Natural killer cell treated with Interleukin-12 subunit alpha and Interleukin-12 subunit beta and Interleukin-15 and Interleukin-18, amount 100 ng/mL, for 72 hours (primary cell): Measurements from ENCODE around the gene PMAIP1. TPM values are rescaled to one million over a fixed set of nuclear protein-coding genes. Genes with fewer than 3 reads are reported as not detected.

Experiments
- ATAC-seq, 2 donors: fragments of 150-1000 bp; cut with Tn5 transposase in 1 of 2; sonication (Bioruptor Pico), chemical (Tn5 transposase) in 1 of 2; 2 replicates each; pipeline ENCODE4 v1.10.0; 2021
- DNase-seq: peaks from one replicate; pipeline ENCODE4 v3.0.0; 2022; ENCODE audit warnings: low spot score
- H3K27ac Mint-ChIP-seq, 2 donors: 1 replicate in 1 of 2; 2 replicates in 1 of 2; pipeline ENCODE4 v1.8.0; 2022; ENCODE audit warnings: mixed read lengths in 2 of 2, mild to moderate bottlenecking in 1 of 2, moderate library complexity in 1 of 2
- H3K27me3 Mint-ChIP-seq, 2 donors: 1 replicate in 1 of 2; 2 replicates in 1 of 2; pipeline ENCODE4 v1.8.0; 2022; ENCODE audit warnings: mixed read lengths in 2 of 2
- H3K36me3 Mint-ChIP-seq: one replicate; pipeline ENCODE4 v1.8.0; 2022; ENCODE audit warnings: mixed read lengths
- H3K4me1 Mint-ChIP-seq, 2 donors: 1 replicate in 1 of 2; 2 replicates in 1 of 2; pipeline ENCODE4 v1.8.0; 2022; ENCODE audit warnings: low read depth in 2 of 2, mixed read lengths in 2 of 2, mild to moderate bottlenecking in 1 of 2
- H3K4me3 Mint-ChIP-seq: one replicate; pipeline ENCODE4 v1.8.0; 2022; ENCODE audit warnings: mixed read lengths
- H3K9me3 Mint-ChIP-seq: 2 replicates; pipeline ENCODE4 v1.8.0; 2022; ENCODE audit warnings: mixed read lengths
- total RNA-seq, 2 donors: library from RNA; stranded (reverse); gene quantifications; one replicate each; pipeline ENCODE4 v1.2.3, GENCODE V29; 2022

The PMAIP1 gene
- total RNA-seq, 2 donors from 2014 or later = 48.8 to 76.0 TPM

- Mint-ChIP-seq H3K9me3 (no peaks in the 10 kb centered on the region), H3K27ac (peak overlapping the region in 1 of 2 donors; percentile 92), H3K27me3 (no peaks in the 10 kb centered on the region), H3K36me3 (peaks cover 23% of the 10 kb centered on the region), H3K4me3 (peak overlapping the region; percentile 91), H3K4me1 (peaks cover 31 to 42% of the 10 kb centered on the region in 2 donors)
- ATAC-seq = no peak
- DNase-seq = no peak
These were observed 1.7 kb upstream of the PMAIP1 start for GRCh38 chr18:59898093-59898492.

GRCh38 chr18:59898609-59899297 is 1.0 kb upstream of the PMAIP1 start:
- peaks cover 26% of the 10 kb centered on the region for H3K36me3 Mint-ChIP-seq
- DNase-seq = no peak
- H3K27ac Mint-ChIP-seq = peak overlapping the region; percentile 92 to 97
- peak overlapping the region; percentile 91 for H3K4me3 Mint-ChIP-seq
- peaks cover 34 to 45% of the 10 kb centered on the region in 2 donors for H3K4me1 Mint-ChIP-seq
- no peaks in the 10 kb centered on the region for H3K27me3 Mint-ChIP-seq
- ATAC-seq = peak; percentile 11 to 24
- H3K9me3 Mint-ChIP-seq = no peaks in the 10 kb centered on the region

- no peaks in the 10 kb centered on the region for H3K9me3 Mint-ChIP-seq
- peak overlapping the region; percentile 92 to 97 for H3K27ac Mint-ChIP-seq
- no peaks in the 10 kb centered on the region for H3K27me3 Mint-ChIP-seq
- peaks cover 43 to 61% of the 10 kb centered on the region in 2 donors for H3K4me1 Mint-ChIP-seq
- DNase-seq = peak; percentile 66
- H3K36me3 Mint-ChIP-seq = peaks cover 37% of the 10 kb centered on the region
- ATAC-seq = peak; percentile 57 to 65
- peak overlapping the region; percentile 91 for H3K4me3 Mint-ChIP-seq
These were observed 679 bp downstream of the PMAIP1 start for GRCh38 chr18:59900222-59901128.

GRCh38 chr18:59902131-59902992 is 2.6 kb downstream of the PMAIP1 start:
- Mint-ChIP-seq H3K9me3 (no peaks in the 10 kb centered on the region), H3K27me3 (no peaks in the 10 kb centered on the region), H3K27ac (peak overlapping the region; percentile 92 to 97), H3K4me3 (peak overlapping the region; percentile 91), H3K4me1 (peaks cover 57 to 79% of the 10 kb centered on the region in 2 donors), H3K36me3 (peaks cover 37% of the 10 kb centered on the region)
- ATAC-seq = no peak
- DNase-seq = no peak

- Mint-ChIP-seq H3K36me3 (peaks cover 37% of the 10 kb centered on the region), H3K9me3 (no peaks in the 10 kb centered on the region), H3K27me3 (no peaks in the 10 kb centered on the region), H3K4me3 (peak overlapping the region; percentile 91), H3K27ac (peak overlapping the region; percentile 92 to 97), H3K4me1 (peaks cover 56 to 74% of the 10 kb centered on the region in 2 donors)
- DNase-seq (no peak), ATAC-seq (no peak)
These were observed 3.3 kb downstream of the PMAIP1 start for GRCh38 chr18:59902993-59903610.

GRCh38 chr18:59904011-59904601 is 4.3 kb downstream of the PMAIP1 start:
- H3K27ac Mint-ChIP-seq = peak overlapping the region; percentile 83 to 89
- peak overlapping the region; percentile 84 for H3K4me3 Mint-ChIP-seq
- H3K27me3 Mint-ChIP-seq = no peaks in the 10 kb centered on the region
- ATAC-seq (no peak), DNase-seq (no peak)
- no peaks in the 10 kb centered on the region for H3K9me3 Mint-ChIP-seq
- H3K4me1 Mint-ChIP-seq = peaks cover 60 to 73% of the 10 kb centered on the region in 2 donors
- peaks cover 37% of the 10 kb centered on the region for H3K36me3 Mint-ChIP-seq

GRCh38 chr18:59905686-59906091 is 5.9 kb downstream of the PMAIP1 start:
- Mint-ChIP-seq H3K36me3 (peaks cover 36% of the 10 kb centered on the region), H3K27ac (peak overlapping the region; percentile 83 to 89), H3K4me3 (peak overlapping the region; percentile 34), H3K9me3 (no peaks in the 10 kb centered on the region), H3K27me3 (no peaks in the 10 kb centered on the region), H3K4me1 (peaks cover 57 to 68% of the 10 kb centered on the region in 2 donors)
- ATAC-seq (no peak), DNase-seq (no peak)

- Mint-ChIP-seq H3K27me3 (no peaks in the 10 kb centered on the region), H3K4me3 (peak overlapping the region; percentile 40), H3K9me3 (no peaks in the 10 kb centered on the region), H3K36me3 (peaks cover 31% of the 10 kb centered on the region), H3K27ac (peak overlapping the region; percentile 83 to 89), H3K4me1 (peaks cover 53 to 64% of the 10 kb centered on the region in 2 donors)
- DNase-seq (no peak), ATAC-seq (no peak)
These were observed 6.4 kb downstream of the PMAIP1 start for GRCh38 chr18:59906203-59906602.

GRCh38 chr18:59907172-59907571 is 7.4 kb downstream of the PMAIP1 start:
- DNase-seq (no peak), ATAC-seq (no peak)
- H3K27ac Mint-ChIP-seq = peak overlapping the region; percentile 83 to 89
- peak overlapping the region; percentile 40 for H3K4me3 Mint-ChIP-seq
- H3K9me3 Mint-ChIP-seq = no peaks in the 10 kb centered on the region
- H3K4me1 Mint-ChIP-seq = peaks cover 55 to 56% of the 10 kb centered on the region in 2 donors
- peaks cover 24% of the 10 kb centered on the region for H3K36me3 Mint-ChIP-seq
- peaks cover 0 to 4% of the 10 kb centered on the region in 2 donors for H3K27me3 Mint-ChIP-seq

- peaks cover 50 to 51% of the 10 kb centered on the region in 2 donors for H3K4me1 Mint-ChIP-seq
- no peak for DNase-seq
- ATAC-seq = no peak
- peaks cover 19% of the 10 kb centered on the region for H3K36me3 Mint-ChIP-seq
- H3K27ac Mint-ChIP-seq = peak overlapping the region; percentile 83 to 89
- peak overlapping the region; percentile 40 for H3K4me3 Mint-ChIP-seq
- peaks cover 0 to 4% of the 10 kb centered on the region in 2 donors for H3K27me3 Mint-ChIP-seq
- H3K9me3 Mint-ChIP-seq = no peaks in the 10 kb centered on the region
These were observed 7.9 kb downstream of the PMAIP1 start for GRCh38 chr18:59907660-59908059.

GRCh38 chr18:59908799-59909198 is 9.0 kb downstream of the PMAIP1 start:
- ATAC-seq = no peak

GRCh38 chr18:59909289-59910036 is 9.7 kb downstream of the PMAIP1 start:
- peak overlapping the region; percentile 53 to 60 for H3K27ac Mint-ChIP-seq

More at GRCh38 chr18:59908799-59909198, 9.0 kb downstream of the PMAIP1 start:
- peak overlapping the region; percentile 53 to 60 for H3K27ac Mint-ChIP-seq
- H3K4me3 Mint-ChIP-seq = peak overlapping the region; percentile 40
- H3K27me3 Mint-ChIP-seq = peaks cover 0 to 4% of the 10 kb centered on the region in 2 donors
- peaks cover 43% of the 10 kb centered on the region in 2 donors for H3K4me1 Mint-ChIP-seq
- H3K9me3 Mint-ChIP-seq = no peaks in the 10 kb centered on the region
- no peak for DNase-seq
- H3K36me3 Mint-ChIP-seq = peaks cover 11% of the 10 kb centered on the region

More at GRCh38 chr18:59909289-59910036, 9.7 kb downstream of the PMAIP1 start:
- Mint-ChIP-seq H3K4me1 (peaks cover 37 to 39% of the 10 kb centered on the region in 2 donors), H3K27me3 (peaks cover 0 to 4% of the 10 kb centered on the region in 2 donors), H3K36me3 (peaks cover 6% of the 10 kb centered on the region), H3K4me3 (peak overlapping the region; percentile 40), H3K9me3 (no peaks in the 10 kb centered on the region)
- ATAC-seq (no peak), DNase-seq (no peak)
